ENCODE results near the gene MINK1.
A peak's percentile ranks its signal among the peaks of the same experiment; 100 is the strongest.

The MINK1 gene

GRCh38 chr17:4945944-4946280 is 112.8 kb downstream of the MINK1 start:
- no peak for DNase-seq (ENCODE audit: low read depth)
- no peak for TF ChIP-seq CTCF (IDR thresholded peaks at IDR 0.05; ENCODE audit: control insufficient read depth, insufficient read depth, low read depth, low read length, missing control alignments)
- H3K4me3 ChIP-seq (ENCODE audit: control insufficient read depth, low read depth, low read length): peak overlapping the region; percentile 88

- peak overlapping the region; percentile 88 for H3K4me3 ChIP-seq (ENCODE audit: control insufficient read depth, low read depth, low read length)
Observed at GRCh38 chr17:4946312-4946976, 113.3 kb downstream of the MINK1 start.

GRCh38 chr17:4947010-4947410 is 113.9 kb downstream of the MINK1 start:
- H3K4me3 ChIP-seq (ENCODE audit: control insufficient read depth, low read depth, low read length): peak overlapping the region; percentile 88
- TF ChIP-seq CTCF (IDR thresholded peaks at IDR 0.05; ENCODE audit: control insufficient read depth, insufficient read depth, low read depth, low read length, missing control alignments): no peak
- DNase-seq (ENCODE audit: low read depth): no peak

More at GRCh38 chr17:4946312-4946976, 113.3 kb downstream of the MINK1 start:
- TF ChIP-seq CTCF (IDR thresholded peaks at IDR 0.05; ENCODE audit: control insufficient read depth, insufficient read depth, low read depth, low read length, missing control alignments): no peak
- no peak for DNase-seq (ENCODE audit: low read depth)
